HG03045 (cell line): ENCODE results near the gene SDK1.

Experiments used
- ATAC-seq: cut with Tn5 transposase; IDR thresholded peaks from one replicate; pipeline ENCODE4 v1.9.1; 2021; ENCODE audit warnings: mild to moderate bottlenecking, moderate library complexity; ENCODE audit not compliant: unreplicated experiment

The SDK1 gene

GRCh38 chr7:3453398-3453797 is 152.3 kb downstream of the SDK1 start:
- ATAC-seq = no peak

DNA sequence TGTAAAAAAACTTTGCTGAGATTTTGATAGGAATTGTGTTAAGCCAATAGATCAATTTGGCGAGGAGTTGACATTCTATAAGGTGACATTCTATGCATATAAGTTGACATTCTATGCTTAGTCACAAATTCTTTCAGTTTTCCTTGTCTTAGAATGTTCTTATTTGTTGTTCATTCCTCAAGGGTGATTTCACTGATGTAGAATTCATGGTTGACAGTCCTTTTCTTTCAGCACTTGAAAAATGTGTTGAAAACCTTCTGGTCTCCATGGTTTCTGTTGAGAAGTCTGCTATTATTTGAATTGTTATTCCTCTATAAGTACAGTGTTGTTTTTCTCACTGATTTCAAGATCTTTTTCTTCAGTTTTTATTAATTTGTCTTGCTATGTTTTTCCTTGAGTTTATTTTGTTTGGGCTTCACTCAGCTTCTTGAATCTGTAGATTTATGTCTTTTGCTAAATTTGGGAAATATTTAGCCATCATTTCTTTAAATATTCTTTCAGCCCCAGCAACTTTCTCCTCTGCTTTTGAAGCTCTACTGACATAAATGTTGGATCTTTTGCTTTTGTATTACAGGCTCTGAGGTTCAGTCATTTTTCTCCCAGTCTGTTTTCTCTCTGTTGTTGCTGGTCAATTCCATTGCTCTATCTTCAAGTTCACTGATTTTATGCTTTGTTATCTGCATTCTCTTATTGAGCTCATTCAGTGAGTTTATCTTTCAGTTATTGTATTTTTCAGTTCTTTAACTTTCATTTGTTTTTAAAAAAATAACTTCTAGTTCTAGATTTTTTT is 154.9 kb downstream of the SDK1 start:
- ATAC-seq = no peak

DNA sequence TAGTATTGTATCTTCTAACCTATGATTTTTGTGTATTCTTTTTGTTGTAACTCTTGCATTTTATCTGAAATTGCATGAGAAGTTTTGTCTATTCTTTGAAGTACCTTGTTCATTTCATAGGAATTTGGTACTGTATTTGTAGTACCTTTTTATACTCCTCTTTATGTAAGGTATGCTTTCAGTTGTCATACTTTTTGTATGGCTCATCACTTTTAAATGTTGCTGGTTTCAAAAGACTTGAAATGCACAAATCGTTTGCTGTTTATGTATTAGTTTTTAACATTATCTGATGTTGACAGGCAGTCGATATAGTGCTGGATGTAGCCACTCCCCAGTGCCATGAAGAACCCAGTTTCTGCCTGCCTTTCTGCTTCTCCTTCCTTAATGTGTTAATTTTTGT is 158.1 kb downstream of the SDK1 start:
- ATAC-seq = no peak

- no peak for ATAC-seq
Measured at GRCh38 chr7:3461923-3462322, 160.9 kb downstream of the SDK1 start.

- no peak for ATAC-seq
Measured at GRCh38 chr7:3463696-3464095, 162.6 kb downstream of the SDK1 start.

GRCh38 chr7:3464900-3465622 is 164.0 kb downstream of the SDK1 start:
- no peak for ATAC-seq

DNA sequence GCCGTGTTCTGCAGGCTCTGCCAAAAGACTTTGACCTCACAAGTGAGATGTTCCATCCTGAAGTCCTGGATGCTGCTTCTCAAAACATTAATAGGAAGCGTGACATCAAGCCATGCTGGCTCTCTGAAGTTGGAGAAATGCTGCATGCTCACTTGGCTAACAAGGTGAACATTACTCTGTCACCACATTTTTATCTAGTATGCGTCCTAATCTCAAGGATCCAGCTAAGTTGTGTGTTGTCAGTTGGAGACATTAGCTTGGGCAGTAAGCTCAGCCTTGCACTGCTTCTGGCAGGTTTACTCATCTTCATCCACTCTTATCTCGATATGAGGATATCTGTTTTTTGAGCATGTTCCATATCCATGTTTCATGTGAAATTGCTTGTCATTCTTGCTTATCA is 165.2 kb downstream of the SDK1 start:
- ATAC-seq = no peak

- ATAC-seq = no peak
Measured at GRCh38 chr7:3469641-3470040, 168.6 kb downstream of the SDK1 start.

GRCh38 chr7:3480197-3480596 is 179.1 kb downstream of the SDK1 start:
- no peak for ATAC-seq

DNA sequence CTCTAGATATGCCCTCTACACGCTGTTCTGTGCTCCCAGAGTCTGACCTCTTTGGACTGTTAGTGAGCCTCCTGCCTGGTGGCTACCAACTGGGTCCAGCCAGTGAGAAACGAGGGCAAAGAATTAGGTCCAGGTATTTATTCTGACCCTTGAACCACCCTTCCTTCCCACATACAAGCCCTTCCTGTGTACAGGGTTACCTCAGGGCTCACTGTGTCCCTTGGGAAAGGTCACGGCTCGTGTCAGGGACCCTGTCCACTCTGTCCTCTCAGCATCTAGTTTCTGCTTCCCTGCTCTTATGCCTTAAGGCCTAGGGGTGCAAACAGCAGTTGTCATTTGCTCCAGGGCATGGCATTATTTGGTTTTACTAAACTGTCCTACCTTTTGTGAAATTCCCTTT is 180.4 kb downstream of the SDK1 start:
- ATAC-seq = no peak

DNA sequence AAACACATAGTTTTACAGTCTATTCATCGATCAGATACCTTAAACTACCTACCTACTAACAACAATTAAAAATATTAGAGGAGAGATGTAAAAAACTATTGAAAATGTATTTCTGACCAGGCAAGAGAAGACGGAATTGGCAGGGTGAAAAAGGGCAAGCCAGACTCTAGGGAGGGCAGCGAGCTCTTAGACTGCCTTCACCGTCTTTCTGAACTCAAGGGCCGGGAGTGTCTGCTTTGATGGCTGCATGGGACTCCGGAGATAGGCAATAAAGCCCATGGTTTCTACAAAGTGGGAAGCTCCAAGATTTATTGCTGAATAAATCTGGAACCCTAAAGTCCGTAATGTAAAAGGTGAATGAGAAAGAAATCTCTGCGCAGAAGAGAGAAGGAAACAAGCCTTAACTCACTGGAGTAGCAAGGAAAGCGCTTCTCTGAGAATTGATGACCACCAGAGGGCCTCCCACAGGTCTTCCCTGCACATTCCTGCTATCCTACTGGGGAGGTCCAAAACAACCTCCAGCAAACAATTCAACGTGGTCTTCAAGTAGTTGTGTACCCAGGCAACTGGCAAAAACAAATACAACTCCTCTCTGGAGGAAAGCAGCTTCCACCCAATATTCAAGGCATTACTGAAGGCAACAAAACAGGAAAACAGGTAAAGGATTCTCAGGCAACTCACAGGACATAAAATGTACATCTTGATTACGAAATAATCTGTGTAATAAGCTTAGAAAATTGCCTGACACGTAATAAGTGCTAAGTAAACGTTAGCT is 181.3 kb downstream of the SDK1 start:
- ATAC-seq = no peak

DNA sequence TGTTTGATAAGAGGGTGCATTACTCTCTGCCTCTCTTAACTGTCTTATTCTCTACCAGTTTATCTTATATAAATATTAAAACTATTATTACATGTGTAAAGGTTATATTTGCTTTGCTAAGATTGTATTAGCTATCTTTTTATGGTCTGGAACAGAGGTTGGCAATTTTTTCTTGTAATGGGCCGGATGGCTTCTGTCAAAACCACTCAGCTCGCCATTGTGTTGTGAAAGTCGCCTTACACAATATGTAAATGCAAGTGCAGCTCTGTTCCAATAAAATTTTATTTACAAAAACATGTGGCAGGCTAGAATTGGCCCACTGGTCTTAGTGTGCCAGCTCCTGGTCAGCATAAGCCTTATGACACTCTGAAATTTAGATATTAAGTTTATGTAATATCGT is 185.8 kb downstream of the SDK1 start:
- ATAC-seq = no peak

GRCh38 chr7:3488829-3489228 is 187.8 kb downstream of the SDK1 start:
- ATAC-seq = no peak

DNA sequence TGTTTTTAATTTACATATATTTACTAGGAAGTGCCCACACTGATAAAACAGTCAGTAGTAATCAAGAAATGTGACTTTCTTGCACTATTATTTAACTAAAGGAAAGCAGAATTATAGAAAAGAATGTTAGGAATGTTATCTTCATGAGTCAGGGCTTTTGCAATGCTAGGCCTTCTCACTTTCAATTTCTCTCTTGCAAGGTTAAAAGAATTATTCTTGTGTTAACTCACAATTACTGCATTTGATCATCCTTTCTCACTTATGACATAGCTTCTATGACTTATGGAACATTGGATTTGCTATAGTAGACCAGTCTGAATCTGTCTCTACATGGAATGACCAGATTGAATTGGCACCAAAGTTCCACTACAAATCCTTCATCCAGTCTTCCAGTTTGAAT is 192.4 kb downstream of the SDK1 start:
- no peak for ATAC-seq

DNA sequence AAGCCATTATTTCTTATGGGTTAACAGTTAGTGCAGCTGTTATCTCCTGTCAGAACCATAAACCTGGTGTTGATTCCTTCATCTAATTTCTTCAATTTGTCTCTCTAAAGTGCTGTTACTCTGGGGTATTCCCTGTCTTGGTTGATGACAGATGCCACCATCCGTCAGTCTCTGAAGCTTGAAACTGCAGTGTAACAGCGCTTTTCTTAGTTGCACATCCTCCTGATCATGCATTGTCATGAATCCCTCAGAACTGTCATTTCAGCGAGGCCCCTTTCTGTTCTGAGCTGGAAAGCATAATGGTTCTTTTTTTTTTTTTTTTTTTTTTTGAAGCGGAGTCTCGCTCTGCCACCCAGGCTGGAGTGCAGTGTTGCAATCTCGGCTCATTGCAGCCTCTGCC is 193.9 kb downstream of the SDK1 start:
- no peak for ATAC-seq

DNA sequence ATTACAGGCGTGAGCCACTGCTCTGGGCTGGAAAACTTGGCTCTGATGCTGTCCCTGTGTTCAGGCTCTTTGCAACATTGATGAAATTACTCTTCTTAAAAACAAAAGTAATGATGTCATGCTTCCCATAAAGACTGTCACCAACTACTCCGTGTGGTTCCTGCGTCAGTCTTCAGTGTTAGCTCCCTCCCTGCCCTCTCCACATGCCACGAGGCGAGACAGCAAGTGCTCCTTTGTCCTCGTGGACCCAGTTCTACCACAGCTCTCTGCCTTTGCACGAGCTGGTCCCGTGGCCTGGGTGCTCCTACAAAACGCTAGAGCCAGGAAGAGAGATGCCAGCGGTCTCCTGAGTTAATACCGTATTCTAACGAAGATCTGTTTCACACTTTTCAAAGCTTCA is 194.5 kb downstream of the SDK1 start:
- ATAC-seq = no peak

- no peak for ATAC-seq
Measured at GRCh38 chr7:3495954-3496353, 194.9 kb downstream of the SDK1 start.

DNA sequence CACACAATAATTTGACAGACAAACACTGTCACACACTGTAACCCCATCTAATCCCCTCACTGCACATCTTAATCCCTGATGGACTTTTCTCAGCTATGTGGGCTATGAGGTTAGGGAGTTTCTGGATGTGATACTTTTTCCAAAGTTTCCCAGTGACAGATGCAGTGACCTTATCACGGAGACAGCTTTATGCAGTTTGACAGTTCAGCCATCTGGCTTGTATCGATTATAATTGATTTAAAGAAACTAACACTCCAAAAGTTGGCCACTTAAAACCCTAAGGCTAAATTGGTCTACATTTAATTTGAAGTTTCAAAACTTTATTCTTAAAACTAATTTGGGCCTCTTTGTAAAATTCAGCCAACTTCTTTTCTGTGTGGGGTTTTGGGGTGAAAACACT is 196.7 kb downstream of the SDK1 start:
- ATAC-seq = no peak

DNA sequence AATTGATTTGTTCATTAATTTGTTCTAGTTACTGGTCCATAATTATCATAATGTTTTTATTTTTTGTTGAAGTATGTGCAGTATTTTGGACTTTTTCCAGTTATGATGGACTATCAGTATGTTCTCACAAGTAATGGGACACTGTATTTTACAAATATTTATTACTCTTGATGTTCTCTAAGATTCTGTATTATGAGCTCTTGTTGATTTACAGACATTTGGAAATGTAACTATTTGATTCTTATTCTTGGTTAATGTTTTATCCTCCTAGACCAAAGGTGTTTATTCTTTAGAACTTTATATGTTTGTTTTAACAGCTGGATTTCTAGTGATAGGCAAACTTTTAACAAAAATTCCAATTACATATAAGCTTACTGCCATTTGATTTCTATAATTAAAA is 200.6 kb downstream of the SDK1 start:
- no peak for ATAC-seq

GRCh38 chr7:3504384-3504783 is 203.3 kb downstream of the SDK1 start:
- no peak for ATAC-seq

DNA sequence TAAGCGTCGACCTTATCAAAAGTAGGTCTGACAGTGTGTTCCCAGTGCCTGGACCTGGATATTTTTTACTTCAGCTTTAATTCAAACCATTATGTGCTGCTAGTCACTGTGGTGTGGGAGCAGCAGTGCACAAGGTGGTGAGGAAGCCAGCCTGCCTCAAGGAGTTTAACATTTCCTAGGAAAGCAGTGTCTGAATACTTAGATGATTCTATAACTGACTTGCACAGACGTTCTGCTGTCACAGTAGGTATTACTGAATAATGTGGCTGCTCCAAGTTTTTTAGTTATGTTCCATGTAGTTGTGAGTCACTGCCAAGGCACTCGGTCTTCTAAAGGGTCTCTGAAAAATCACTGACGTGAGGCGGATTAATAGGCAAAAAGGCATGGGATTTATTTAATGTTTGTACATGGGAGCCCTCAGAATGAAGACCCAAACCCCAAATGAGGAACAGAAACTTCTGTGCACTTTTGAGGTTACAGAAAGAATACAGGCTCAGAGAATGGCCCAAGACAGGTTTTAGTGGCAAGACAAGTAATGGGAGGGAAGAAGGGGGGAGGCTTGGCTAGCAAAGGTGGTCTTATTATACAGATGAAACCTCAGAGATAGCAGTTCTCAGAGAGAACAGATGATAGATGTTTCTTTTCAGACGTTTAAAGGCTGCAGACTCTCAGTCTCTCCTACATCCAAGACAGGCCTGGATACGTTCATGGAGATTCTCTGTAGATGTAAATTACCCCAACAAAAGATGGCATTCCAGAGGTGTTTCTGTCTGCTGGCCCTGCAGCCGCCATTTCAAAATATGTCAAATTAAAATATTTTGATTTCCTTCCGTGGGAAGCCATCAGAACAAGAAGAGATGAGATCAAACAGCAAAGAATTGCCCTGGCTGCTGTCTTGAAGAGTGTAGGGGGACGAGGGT is 209.3 kb downstream of the SDK1 start:
- no peak for ATAC-seq
